K562 (cell line): Measurements from ENCODE around the gene LMAN1L. TPM values are rescaled to one million over a fixed set of nuclear protein-coding genes. Genes with fewer than 3 reads are reported as not detected.

ENCODE experiments used
- ATAC-seq: fragments of 200-7000 bp; cut with Tn5 transposase; 3 replicates; pipeline ENCODE4 v1.9.1; 2020; ENCODE audit warnings: moderate library complexity
- BruUV-seq: library from RNA; stranded (reverse); fragments of 400-500 nt; replicated peaks from 2 replicates; lab custom pipeline; 2021; lab: Mats Ljungman, UMichigan
- CTCF ChIA-PET: fragments of 300-600 bp; formaldehyde crosslinking; extraction: SDS; loops from one replicate; lab custom pipeline; 2021; ENCODE audit warnings: low intra/inter-chr PET ratio; lab: Yijun Ruan, JAX
- POLR2A ChIA-PET: fragments of 300-600, 350-650 bp; sonication (Branson Sonifier 250); formaldehyde crosslinking; extraction: SDS; loops from one replicate; lab custom pipeline; 2021; ENCODE audit warnings: antibody characterized with exemption, inconsistent platforms; lab: Yijun Ruan, JAX
- DNase-seq, 4 experiments: peaks; one replicate each; pipeline versions ENCODE4 v3.0.0 to v3.0.0-alpha.2; 2011 to 2018; ENCODE audit warnings: low spot score in 3 of 4, mixed read lengths in 3 of 4; ENCODE audit errors: extremely low read depth in 1 of 4
- FAIRE-seq: peaks from 2 replicates; lab custom pipeline; 2011; peaks lifted over from hg19 to GRCh38; lab: Jason Lieb, UNC
- H2AFZ ChIP-seq: 2 replicates; pipeline ENCODE4 v1.6.0; 2011; ENCODE audit warnings: low read depth, low read length, control low read depth, inconsistent platforms
- H3K27ac ChIP-seq: fragments of 200-600 bp; 3 replicates; pipeline ENCODE4 v1.8.0; 2011; ENCODE audit warnings: low read depth, mild to moderate bottlenecking, control low read depth, inconsistent platforms, low read length, moderate library complexity, mixed read lengths; ENCODE audit errors: extremely low read depth
- H3K27me3 ChIP-seq, 2 experiments: fragments of 300-600 bp in 1 of 2; 2 replicates in 1 of 2; 3 replicates in 1 of 2; pipeline versions ENCODE4 v1.6.0 to v1.8.0; 2011; ENCODE audit warnings: inconsistent platforms in 2 of 2, low read length in 2 of 2, mild to moderate bottlenecking in 1 of 2, mixed read lengths in 1 of 2, moderate library complexity in 1 of 2; ENCODE audit not compliant: control insufficient read depth in 2 of 2, insufficient read depth in 2 of 2
- H3K36me3 ChIP-seq: fragments of 300-600 bp; 3 replicates; pipeline ENCODE4 v1.8.0; 2011; ENCODE audit warnings: mild to moderate bottlenecking, low read length, inconsistent platforms; ENCODE audit not compliant: control insufficient read depth, insufficient read depth
- H3K4me1 ChIP-seq, 2 experiments: fragments of 200-600 bp in 1 of 2; replicated peaks in 1 of 2; 2 replicates in 1 of 2; 3 replicates in 1 of 2; pipeline versions ENCODE4 v1.5.1 to v1.8.0; 2011; ENCODE audit warnings: inconsistent platforms in 2 of 2, low read length in 2 of 2, mild to moderate bottlenecking in 1 of 2, mixed read lengths in 1 of 2, moderate library complexity in 1 of 2; ENCODE audit not compliant: control insufficient read depth in 2 of 2, insufficient read depth in 2 of 2
- H3K4me2 ChIP-seq: 2 replicates; pipeline ENCODE4 v1.6.1; 2011; ENCODE audit warnings: low read length, control low read depth, inconsistent platforms, mixed read lengths; ENCODE audit not compliant: insufficient read depth
- H3K4me3 ChIP-seq: fragments of 200-600 bp; sonication (generic), shearing (Covaris generic); 2 replicates; pipeline ENCODE4 v1.5.1; 2016; ENCODE audit warnings: control low read depth, inconsistent platforms
- H3K79me2 ChIP-seq: fragments of 200-600 bp; 3 replicates; pipeline ENCODE4 v1.8.0; 2011; ENCODE audit warnings: low read length, inconsistent platforms; ENCODE audit not compliant: control insufficient read depth, insufficient read depth
- H3K9ac ChIP-seq, 2 experiments: 2 replicates each; pipeline versions ENCODE4 v1.6.0 to v1.6.1; 2011; ENCODE audit warnings: low read depth in 2 of 2, low read length in 2 of 2, control low read depth in 1 of 2, inconsistent platforms in 1 of 2, mild to moderate bottlenecking in 1 of 2, mixed read lengths in 1 of 2; ENCODE audit not compliant: insufficient read depth in 1 of 2
- H3K9me1 ChIP-seq: one replicate; pipeline ENCODE4 v1.6.0; 2011; ENCODE audit warnings: inconsistent platforms, mild to moderate bottlenecking, low read length, moderate library complexity; ENCODE audit not compliant: control insufficient read depth, insufficient read depth
- H3K9me3 ChIP-seq: replicated peaks from 2 replicates; pipeline ENCODE4 v1.5.1; 2011; ENCODE audit warnings: low read depth, low read length, inconsistent platforms; ENCODE audit not compliant: control insufficient read depth, insufficient read depth
- H4K20me1 ChIP-seq: replicated peaks from 2 replicates; pipeline ENCODE4 v1.6.1; 2011; ENCODE audit warnings: low read length, inconsistent platforms, mixed read lengths; ENCODE audit not compliant: control insufficient read depth, insufficient read depth
- CBX3 ChIP-seq, 2 experiments: IDR thresholded peaks; 1 replicate in 1 of 2; 2 replicates in 1 of 2; pipeline ENCODE4 v1.6.1; 2012; ENCODE audit warnings: inconsistent platforms in 2 of 2, low read length in 2 of 2, borderline replicate concordance in 1 of 2, control low read depth in 1 of 2
- SNIP1 ChIP-seq: fragments of 450-650 bp; IDR thresholded peaks from 2 replicates; pipeline ENCODE4 v1.7.1; 2017; ENCODE audit warnings: low read depth, mild to moderate bottlenecking
- WGBS: fragments of 100-300 bp; shearing (Covaris generic); methylation state at CpG from one replicate; pipeline ENCODE4 v1.1.6; 2016; ENCODE audit warnings: low coverage, mixed read lengths; ENCODE audit not compliant: insufficient coverage; ENCODE audit errors: missing lambda C conversion rate; 5-methylcytosine and 5-hydroxymethylcytosine counted together
- in situ Hi-C: fragments of 300-500 bp; cut with MboI; formaldehyde crosslinking; loops from 4 replicates; pipeline ENCODE4 v1.15.0; 2018; ENCODE audit warnings: inconsistent platforms, mixed read lengths
- intact Hi-C: fragments of 100-400 bp; cut with micrococcal nuclease; formaldehyde crosslinking; loops from 2 replicates; pipeline ENCODE4 v1.14.2; 2022
- polyA plus RNA-seq, 8 experiments: library from polyadenylated mRNA; depleted of rRNA in 4 of 8; stranded (reverse) in 5 of 8; unstranded in 3 of 8; fragments of >200 nt; fragmentation: Nextera tagmentation in 2 of 8; fragmentation: Illumina TruSeq in 1 of 8; extraction: Ambion mirVana in 2 of 8; extraction: Trizol in 1 of 8; gene quantifications; 2 replicates each; pipeline versions ENCODE4 v1.2.1 to v1.2.3, GENCODE V29; 2011 to 2014; ENCODE audit warnings: inconsistent platforms in 1 of 8, missing spikeins in 1 of 8
- total RNA-seq, 7 experiments: library from RNA; depleted of rRNA in 6 of 7; stranded (reverse); fragments of >200 nt in 6 of 7; fragmentation: Illumina TruSeq in 2 of 7; extraction: Trizol in 2 of 7; gene quantifications; 2 replicates each; pipeline versions ENCODE4 v1.2.1 to v1.2.3, GENCODE V29; 2011 to 2021; ENCODE audit warnings: low replicate concordance in 1 of 7
- TF ChIP-seq, protein P1 (sequence below): fragments of 250-450 bp; sonication (Bioruptor Pico); IDR thresholded peaks from 2 replicates; pipeline ENCODE4 v1.5.0; 2020; ENCODE audit warnings: mild to moderate bottlenecking

Gene LMAN1L
- total and polyA plus RNA-seq, 9 of the 15 experiments (the other 6 are each of a cell fraction or from before 2014, with no cell fraction given): not detected

DNA sequence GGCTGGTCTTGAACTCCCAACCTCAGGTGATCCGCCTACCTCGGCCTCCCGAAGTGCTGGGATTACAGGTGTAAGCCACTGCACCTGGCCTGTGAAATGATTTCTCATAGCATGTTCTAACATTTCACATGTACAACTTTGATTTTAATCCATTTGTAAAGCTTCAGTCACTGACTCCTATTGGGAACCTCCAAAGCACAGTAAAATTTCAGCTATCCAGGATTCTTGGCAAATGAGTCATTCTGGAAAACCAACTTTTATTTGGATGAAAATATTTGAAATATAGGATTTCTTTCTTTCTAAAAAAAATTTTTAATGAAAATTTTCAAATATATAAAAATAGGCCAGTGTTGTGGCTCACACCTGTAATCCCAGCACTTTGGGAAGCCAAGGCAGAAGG lies 2.7 kb upstream of the LMAN1L start:
- no peak for FAIRE-seq
- H3K27ac ChIP-seq: no peak overlapping the region
- no peaks in the 10 kb centered on the region for H3K9me1 ChIP-seq
- WGBS: 0% methylated on average over 3 of the region's 3 CpGs
- BruUV-seq: no TSS peak
- H3K9me3 ChIP-seq: no peaks in the 10 kb centered on the region
- no peaks in the 10 kb centered on the region for H3K79me2 ChIP-seq
- in situ Hi-C loops: no loop called here
- TF ChIP-seq CBX3 (IDR thresholded peaks at IDR 0.05; ENCODE audit: borderline replicate concordance in 1 of 2, low read length in 2 of 2) (no peak), SNIP1 (no peak)
- TF ChIP-seq, protein P1, sequence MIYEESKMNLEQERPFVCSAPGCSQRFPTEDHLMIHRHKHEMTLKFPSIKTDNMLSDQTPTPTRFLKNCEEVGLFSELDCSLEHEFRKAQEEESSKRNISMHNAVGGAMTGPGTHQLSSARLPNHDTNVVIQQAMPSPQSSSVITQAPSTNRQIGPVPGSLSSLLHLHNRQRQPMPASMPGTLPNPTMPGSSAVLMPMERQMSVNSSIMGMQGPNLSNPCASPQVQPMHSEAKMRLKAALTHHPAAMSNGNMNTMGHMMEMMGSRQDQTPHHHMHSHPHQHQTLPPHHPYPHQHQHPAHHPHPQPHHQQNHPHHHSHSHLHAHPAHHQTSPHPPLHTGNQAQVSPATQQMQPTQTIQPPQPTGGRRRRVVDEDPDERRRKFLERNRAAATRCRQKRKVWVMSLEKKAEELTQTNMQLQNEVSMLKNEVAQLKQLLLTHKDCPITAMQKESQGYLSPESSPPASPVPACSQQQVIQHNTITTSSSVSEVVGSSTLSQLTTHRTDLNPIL: no peak
- ChIA-PET POLR2A (interaction anchor here (0.6 to 1.7 kb wide), 5 partner anchors 9 to 50 kb away, joined by 3 to 8 read pairs (median 4); no protein-coding TSS in a partner anchor), CTCF (no interaction called here)
- intact Hi-C loops: no loop called here
- no peak for DNase-seq
- no peak overlapping the region for H3K4me2 ChIP-seq
- peaks cover 0 to 21% of the 10 kb centered on the region in 2 experiments; a peak in 2 of 5 replicates for H3K27me3 ChIP-seq
- no peaks in the 10 kb centered on the region for H3K36me3 ChIP-seq
- ATAC-seq: no peak
- H3K9ac ChIP-seq: no peak overlapping the region
- H3K4me3 ChIP-seq: no peak overlapping the region
- no peak overlapping the region for H2AFZ ChIP-seq
- peaks cover 0 to 7% of the 10 kb centered on the region in 2 experiments; a peak in 2 of 5 replicates for H3K4me1 ChIP-seq
- H4K20me1 ChIP-seq: no peaks in the 10 kb centered on the region; the same call in 1 of the 2 replicates
